Limb (tissue), 2 donors: ENCODE measurements around the gene BRD9.

Source experiments
- DNase-seq, 2 donors: peaks; one replicate each; pipeline ENCODE4 v3.0.0-alpha.2; 2016; ENCODE audit errors: extremely low spot score in 2 of 2

Gene BRD9

DNA sequence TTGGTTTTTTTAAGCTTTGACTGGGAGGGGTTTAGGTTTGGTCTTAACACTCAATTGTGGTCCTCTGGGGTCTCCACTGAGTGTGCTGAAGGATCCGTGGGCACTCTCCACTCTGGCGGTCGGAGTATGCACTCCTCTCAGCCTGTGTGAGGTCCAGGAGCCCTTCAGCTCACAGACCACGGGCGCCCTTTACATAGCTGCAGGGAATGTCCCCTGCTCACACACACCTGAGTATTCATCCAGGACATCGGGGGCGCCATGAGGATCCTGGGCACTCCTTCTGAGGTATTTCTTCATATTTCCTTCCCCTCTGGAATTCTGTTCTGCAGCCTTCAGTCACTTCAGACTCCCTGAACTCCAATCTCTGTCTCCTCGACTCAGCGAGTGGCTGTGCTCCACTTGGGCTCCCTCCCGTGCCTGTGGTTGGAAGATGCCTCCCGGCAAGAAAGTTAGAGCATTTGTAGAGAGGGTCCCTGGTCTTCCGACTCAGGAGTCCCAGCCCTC lies 12.6 kb upstream of the BRD9 start:
- no peak for DNase-seq

DNA sequence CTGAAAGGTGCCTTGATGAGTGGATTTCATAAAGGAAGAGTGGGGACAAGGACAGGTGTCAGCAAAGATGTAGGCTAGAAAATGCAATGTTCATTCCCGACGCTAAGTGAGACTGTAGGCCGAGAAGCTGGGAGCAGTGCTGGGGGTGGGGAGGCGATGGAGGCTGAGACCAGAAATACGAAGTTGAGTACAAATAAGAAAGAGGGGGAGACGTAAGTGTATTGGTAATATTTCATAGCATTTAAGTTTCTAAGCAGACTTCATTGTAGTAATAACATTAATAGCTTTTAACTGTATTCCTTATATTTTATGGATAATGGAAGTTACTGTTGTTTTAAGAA lies 11.1 kb upstream of the BRD9 start:
- no peak for DNase-seq

DNA sequence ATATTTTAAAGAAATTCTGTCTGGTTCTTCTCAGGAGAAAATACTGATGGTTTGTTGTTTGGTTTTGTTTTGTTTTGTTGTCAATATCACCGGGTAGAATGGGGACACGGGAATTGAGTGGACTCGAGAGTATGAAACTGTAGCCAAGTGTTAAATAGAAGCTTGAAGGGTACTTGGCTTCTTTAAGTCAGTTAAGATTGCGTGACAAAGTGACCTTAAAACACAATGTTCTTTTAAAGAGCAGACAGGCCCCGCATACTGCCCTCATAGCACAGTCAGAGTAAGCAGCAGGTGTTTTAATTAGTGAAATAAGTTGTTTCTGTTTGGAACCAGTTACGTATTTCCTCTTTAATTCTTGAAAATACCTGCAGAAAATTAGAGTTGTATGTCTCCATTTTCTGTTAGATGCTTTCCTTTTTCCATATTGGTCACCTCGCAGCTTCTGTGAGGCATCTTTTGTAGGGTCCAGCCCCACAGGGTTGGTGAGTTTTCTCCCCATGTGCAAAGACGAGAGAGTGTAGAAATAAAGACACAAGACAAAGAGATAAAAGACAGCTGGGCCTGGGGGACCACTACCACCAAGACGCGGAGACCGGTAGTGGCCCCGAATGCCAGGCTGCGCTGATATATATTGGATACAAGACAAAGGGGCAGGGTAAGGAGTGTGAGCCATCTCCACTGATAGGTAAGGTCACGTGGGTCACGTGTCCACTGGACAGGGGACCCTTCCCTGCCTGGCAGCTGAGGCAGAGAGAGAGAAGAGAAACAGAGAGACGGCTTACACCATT lies 9.7 kb upstream of the BRD9 start:
- no peak for DNase-seq

DNA sequence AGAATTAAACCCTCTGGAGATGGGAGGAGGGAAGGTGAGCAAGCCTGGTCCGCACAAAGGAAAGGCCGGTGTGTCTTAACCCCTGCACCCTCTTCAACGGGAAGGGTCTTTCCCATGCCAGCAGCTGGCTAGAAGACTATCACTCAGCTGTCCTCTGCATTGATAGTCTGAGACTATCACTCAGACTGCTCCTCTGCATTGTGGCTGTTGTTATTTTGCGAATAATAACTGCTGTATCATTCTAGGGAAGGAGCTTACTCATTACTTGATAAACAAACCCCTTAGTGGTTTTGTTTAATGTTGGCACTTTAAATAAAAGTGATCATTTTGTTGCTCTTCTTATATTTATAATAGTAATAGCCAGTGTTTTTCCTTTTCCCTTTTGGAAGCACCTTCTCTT lies 8.2 kb upstream of the BRD9 start:
- DNase-seq, result no peak

DNA sequence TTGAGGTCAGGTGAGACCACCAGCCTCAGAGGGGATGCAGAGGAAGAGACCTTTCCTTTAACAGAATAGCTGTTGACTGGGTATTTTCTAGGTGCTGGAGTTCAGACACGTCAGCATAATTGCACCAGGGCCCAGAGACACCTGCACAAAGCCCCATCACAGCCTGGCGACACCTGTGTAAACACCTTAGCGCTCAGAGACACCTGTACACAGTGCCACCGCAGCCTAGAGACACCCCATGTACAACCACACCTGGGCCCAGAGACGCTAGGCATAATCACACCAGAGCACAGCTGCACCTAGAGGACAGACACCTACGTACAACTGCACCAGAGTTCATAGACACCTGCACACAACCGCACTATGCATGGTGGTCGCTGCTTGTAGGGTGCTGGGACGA lies 1.1 kb upstream of the BRD9 start:
- DNase-seq, result no peak

DNA sequence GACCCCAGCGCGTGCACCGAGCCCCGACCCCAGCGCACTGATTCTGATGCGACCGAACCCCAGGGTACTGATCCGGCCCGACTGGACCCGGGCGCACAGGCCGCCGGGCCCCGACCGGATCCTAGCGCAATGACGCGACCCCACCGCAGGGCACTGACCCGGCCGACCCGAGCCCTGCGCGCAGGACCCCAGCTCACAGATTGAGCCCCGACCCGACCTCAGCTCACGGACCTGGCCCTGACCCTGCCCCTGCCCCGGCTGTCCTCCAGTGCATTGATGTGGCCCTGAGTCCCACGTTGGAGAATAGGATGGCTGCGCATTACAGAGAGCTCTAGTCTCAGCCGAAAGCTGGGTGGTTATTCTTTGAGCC lies 521 bp upstream of the BRD9 start:
- no peak for DNase-seq

DNA sequence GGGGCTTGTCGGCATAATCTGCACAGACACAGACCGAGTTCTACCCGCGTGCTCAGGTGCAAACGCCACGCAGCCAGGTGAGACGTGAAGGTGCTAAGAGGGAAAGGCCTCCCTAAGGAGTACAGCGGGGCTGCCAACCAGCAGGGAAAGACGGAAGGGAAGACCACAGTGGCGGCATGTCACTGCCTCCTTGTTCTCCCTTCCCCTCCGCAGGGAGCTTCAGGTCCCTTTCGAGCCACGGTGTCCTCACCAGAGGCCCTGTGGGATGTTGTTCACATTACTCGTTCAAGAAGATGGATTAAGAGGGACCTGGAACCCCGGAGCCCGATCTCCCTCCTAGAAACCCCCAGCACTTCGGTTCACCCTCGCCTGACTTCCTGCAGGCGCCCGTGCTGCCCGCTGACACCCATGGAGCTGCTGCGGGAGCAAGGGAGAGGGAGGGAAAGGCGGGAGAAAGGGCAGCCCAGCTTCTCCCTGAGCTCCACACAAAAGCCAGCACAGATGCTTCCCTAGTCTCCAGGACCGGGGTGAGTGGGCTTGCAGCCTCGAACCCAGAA lies 686 bp downstream of the BRD9 start:
- no peak for DNase-seq

DNA sequence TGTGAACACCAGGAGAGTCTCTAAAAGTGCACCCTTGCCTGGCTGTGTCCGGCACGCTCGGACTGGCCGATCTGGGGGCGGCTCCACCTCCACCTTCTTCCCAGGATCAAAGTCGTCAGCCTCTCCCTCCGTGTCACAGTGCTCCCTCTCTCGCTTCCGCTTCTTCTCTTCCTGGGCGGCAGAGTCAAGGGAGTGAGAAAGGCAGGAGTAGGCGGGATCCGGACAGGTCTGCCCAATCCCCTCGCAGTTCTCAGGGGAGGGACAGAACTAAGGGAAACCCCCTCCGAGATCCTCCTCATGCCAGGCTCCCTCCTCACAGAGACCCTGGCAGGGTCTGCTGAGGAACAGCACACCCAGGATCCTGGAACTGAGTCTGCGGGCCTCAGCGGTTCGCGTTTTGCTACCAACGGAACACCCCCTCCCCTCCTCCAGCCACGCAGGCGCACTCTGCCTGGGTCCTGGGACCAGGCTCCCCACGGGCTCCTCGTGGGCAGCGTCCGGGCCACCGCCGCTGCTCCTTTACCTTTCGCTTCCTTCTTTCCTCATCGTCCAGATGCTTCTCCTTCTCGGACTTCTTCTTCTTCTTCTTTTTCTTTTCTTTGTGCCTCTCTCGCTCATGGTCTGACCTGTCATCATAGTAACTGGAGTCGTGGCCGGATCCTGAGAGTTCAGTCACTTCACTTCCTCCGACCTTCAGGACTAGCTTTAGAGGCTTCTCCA lies 1.3 kb downstream of the BRD9 start:
- no peak for DNase-seq

DNA sequence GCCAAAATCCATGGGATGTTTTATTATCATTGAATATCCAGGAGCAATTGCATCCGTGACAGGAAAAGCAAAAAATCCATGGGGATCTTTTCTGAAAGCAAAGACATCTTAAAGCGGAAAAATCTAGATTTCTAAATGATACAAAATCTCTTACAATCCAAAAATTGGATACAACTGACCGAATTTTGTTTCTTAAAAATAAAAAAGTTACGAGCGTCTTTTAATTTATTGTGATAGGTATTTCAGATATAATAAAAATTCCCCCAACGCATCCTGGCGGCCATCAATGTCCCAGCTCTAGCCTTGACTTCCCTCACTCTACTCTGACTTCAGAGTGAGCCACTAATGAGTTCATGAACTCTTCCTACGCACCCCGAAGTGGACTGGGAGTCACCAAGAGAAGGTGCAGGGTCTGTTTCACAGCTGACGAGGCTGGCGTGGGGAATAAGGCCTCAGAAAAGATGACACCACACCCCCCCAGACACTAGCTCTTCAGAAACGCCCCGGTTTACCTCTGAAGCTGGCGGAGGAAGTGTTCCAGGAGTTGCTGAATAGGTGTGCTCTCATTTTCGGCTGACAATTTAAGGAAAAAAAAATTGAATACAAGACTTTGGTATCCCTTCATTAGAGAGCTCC lies 3.4 kb downstream of the BRD9 start:
- no peak for DNase-seq

DNA sequence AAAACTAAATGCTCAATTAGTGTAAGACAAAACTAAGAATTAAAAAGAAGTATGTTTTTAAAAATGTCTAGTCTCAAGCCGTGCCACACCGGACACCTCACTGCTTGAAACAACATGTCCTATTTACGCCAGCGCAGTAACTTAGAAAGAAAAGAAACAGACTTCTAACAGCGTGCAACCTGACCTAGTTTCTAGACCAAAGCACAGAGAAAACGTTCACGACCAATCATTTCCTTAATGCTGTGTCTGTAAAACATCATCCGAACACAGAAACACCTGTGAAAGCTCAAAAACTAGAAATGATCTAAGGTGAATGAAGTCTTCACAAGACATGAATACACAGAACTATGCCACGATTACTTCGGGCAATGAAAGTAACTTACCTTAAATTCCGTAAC lies 4.0 kb downstream of the BRD9 start:
- no peak for DNase-seq

DNA sequence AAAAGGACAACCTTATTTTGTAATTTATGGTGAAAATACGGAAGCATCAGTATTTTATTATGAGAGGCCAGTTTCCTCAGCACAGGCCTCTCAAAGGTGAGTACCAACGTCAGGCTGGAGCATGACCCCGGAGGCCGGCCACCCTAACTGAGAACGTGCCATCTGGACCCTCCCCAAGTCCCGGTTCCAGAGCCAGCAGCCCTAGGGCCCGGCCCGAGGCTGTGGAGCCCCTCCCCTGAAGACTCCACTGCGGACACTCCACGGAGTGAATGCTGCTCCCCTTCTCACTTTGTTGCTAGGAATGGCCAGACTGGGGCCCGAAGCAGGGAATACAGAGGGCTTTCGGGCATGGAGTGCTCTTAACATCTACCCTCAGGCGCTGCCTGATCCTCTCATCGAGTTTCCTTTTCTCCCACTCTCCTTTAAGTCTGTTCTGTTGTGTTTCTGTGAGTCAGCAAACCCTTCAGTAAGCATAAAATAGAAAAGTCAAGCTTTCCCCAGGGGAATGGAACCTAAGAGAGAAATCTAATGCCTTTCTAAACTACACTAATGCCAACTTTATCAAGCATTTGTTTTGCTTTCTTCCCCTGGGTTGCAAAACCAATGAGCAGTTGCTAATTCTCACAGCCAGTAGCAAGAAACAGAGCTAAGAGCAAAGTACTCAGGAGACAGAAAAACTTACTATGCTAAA lies 4.5 kb downstream of the BRD9 start:
- no peak for DNase-seq

DNA sequence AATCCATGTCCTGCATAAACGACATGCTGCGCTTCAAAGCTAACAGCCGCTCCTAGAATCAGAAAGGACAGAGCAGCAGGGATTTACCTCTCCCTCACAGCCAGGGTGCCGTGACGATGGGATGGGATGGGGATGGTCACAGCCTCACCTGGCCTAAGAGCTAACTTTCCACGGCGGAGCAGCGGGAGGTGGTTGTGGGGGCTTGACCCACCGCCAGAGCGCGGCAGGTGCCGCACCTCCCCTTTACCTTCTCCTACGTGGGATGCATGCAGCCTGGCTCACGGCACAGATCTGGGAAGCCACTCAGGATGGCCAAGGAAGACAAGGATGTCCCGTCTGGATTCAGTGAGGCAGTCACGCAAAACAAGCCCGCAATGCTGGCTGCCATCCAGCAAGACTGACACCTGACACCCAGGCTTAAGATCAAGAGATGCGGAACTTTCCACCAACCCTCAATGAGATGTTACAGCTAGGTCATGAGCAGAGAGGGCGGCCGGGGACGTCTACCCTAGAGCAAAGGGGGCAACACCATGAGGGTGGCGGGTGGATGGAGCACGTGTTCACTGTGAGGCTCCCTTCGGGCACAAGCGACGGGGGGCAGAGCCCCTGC lies 5.8 kb downstream of the BRD9 start:
- DNase-seq, result no peak

DNA sequence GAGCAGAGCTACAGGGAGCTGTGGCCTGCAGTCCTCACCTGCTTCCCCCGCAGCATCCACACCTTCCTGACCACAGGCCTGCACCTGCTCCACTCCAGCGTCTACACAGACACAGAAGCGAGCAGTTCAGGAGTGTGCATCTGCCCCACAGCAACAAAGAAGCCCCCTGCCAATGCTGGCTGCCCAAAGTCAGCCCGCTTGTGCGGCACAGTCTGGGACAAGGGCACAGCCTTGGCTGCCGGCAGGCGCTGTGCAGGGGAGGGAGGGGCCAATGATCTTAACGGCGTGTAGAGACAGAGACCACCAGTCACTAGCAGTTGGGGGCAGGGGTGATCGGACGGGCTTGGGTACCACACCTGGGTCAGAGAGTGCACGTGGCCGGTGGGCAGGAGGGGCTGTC lies 6.6 kb downstream of the BRD9 start:
- no peak for DNase-seq

DNA sequence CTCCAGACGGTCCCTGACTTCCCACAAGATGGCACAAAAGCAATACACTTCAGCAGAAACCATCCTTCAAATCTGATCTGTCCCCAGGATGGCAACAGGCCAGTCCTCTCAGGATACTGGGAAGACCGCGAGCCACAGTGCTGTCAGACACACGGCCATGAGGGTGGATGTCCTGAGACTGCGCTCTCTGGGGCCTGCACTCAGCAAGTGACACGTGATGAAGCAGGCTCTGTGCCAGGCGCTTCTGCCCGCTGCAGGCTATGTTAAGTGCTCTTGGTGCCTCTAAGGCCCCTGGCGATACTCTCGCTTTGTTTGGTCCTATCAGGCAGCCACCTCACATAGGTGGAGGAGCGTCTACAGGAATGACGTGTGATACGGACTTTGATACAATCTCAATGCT lies 7.1 kb downstream of the BRD9 start:
- no peak for DNase-seq

DNA sequence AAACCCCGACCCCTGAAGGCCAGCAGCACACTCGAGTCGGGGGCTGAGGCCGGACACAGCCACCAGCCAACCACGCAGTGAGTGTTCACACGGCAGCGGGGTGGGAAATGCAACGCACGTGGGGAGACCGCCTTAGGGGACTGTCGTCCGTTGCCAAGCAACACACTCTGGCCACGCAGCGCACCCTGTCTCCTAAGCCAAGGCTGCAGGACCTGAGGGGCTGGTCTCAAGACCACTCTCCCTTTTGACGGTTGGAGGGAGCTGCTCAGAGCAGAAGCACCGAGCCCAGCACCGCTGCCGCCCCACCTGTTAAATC lies 7.5 kb downstream of the BRD9 start:
- no peak for DNase-seq

DNA sequence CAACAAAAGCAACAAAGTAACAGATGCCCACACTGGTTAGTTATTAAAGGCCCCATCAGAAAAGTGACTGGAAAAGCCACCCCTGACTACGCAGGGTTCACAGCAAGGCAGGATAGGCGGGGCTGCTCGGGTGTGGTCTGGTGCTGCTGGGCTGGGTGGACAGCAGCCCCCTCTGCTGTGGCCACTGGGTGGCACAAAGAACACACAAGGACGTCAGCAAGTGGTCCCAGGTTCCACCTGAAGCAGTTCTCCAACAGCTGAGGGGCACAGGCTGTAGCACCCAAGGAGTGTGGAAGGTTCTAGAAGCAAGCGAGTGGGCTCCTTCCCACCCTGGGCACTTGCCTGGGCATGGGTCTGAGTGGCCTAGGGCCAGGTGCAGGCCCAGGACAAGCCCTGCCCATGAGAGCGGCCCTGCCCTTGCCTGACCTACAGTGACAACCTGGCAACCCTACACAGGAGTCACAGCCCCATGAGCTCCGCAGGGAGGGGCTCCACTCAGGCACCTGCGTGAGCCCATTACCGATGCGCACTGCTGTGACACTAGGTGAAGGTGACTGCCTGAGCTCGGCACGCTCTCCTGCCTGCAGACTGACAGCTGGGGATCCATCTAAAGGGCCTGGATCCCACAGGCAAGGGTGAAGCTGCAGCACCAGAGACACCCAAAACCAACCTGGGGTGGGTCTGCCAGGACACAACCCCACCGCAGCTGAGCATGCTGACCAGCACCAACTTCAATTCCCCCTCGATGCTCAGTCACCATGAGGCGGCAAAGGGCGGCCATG lies 8.1 kb downstream of the BRD9 start:
- DNase-seq, result no peak

DNA sequence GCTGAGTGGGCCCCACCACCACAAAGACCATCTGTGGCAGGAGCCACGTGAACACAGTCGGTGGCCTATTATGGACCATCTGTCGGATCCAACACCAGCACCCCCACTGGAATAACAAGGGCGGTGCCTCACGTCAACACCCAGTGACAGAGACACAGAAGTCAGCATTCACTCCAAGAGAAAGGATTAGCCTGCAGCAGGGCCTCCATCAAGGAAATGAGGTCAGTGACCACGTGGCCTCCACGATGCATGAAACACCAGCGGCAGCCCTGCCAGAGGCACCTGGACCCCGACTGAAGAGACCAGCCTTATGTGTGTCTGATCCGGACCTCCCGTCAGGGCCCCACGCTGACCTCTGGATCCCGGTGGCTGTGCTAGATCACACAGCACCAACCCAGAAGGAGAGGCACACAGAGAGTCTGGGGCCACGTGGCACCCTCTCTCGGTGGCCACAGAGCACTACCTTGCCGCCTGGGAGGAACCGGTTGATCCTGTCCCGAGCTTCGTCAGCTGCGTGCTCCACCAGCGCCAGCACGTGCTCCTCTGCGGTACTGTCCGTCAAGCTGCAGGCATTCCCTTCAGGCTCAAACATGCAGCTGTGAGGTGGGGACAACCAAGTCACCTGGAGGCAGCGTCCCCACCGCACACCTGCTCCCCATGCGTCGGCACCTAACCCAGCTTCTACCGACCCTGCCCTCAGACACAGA lies 9.0 kb downstream of the BRD9 start:
- DNase-seq, result no peak

DNA sequence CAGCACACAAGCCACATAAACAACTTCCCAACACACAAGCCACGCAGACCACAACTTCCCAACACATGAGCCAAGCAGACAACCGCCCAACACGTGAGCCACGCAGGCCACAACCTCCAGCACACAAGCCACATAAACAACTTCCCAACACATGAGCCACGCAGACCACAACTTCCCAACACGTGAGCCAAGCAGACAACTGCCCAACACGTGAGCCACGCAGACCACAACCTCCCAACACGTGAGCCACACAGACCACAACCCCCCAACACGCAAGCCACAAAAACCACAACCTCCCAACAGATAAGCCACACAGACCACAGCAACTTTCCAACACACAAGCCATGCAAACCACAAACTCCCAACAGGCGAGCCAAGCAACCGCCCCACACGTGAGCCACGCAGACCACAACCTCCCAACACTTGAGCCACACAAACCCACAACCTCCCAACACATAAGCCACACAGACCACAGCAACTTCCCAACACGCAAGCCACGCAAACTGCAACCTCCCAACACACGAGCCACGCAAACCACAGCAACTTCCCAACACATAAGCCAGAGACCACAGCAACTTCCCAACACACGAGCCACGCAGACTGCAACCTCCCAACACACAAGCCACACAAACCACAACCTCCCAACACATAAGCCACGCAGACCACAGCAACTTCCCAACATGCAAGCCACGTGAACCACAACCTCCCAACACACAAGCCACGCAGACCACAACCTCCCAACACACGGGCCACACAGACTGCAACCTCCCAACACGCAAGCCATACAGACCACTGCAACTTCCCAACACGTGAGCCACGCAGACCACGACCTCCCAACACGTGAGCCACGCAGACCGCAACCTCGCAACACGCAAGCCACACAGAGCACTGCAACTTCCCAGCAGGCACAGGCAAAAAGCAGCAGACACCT lies 10.1 kb downstream of the BRD9 start:
- DNase-seq, result no peak

DNA sequence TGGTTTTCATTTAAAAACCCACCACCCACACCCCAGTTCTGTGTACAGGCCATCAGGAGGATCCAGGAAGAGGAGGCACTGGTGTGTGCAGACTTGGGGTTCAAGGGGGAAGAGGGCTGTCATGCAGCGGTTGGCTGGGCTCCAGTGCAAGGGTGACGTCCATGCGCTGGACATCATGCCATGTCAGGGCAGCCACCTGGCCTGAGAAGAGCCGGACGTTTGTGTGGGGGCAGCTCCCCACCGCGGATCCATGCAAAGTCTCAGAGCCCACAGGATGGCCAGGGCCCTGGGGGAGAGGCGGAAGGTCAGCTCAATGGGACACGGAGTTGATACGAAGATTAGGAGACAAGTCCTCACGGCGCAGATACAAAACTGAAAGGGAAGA lies 11.1 kb downstream of the BRD9 start:
- no peak for DNase-seq
